ENCODE data around the gene SPAG4. TPM values are rescaled to one million over a fixed set of nuclear protein-coding genes. Genes with fewer than 3 reads are reported as not detected.

Gene SPAG4
- 1 to 10 TPM in 2 of 4 donors, under 1 TPM in 2; 0.44 to 4.8 (median 2.6) TPM for total RNA-seq

GRCh38 chr20:35615667-35616464, at the start of gene SPAG4:
Gene SPAG4 (plus strand): TSS chr20:35615829. CDS start chr20:35616004, 175 bp downstream.
- intact Hi-C loops (cut with DNase I): no loop called here
- Histone ChIP-seq H3K4me3 (peak within 1 kb of the TSS; percentile 45 to 75 (median 58)), H3K27me3 (no peaks in the 10 kb centered on the region), H3K27ac (peak within 1 kb of the TSS; percentile 84 to 94 (median 89)), H3K4me1 (peaks cover 21 to 47% (median 30%) of the 10 kb centered on the region in 3 donors), H3K36me3 (peaks cover 0 to 3% (median 0%) of the 10 kb centered on the region in 3 donors), H3K9me3 (no peaks in the 10 kb centered on the region)
- DNase-seq: peak; percentile 97
- TF ChIP-seq CTCF (IDR thresholded peaks at IDR 0.05) (no peak), POLR2A (IDR thresholded peaks at IDR 0.05) (peak in 2 of 4 donors; percentile 69 to 83)
- 2% methylated on average over 19 of the region's 68 CpGs; no CpG with 5 or more reads in 1 of the 2 donors for WGBS, 2 donors

DNA sequence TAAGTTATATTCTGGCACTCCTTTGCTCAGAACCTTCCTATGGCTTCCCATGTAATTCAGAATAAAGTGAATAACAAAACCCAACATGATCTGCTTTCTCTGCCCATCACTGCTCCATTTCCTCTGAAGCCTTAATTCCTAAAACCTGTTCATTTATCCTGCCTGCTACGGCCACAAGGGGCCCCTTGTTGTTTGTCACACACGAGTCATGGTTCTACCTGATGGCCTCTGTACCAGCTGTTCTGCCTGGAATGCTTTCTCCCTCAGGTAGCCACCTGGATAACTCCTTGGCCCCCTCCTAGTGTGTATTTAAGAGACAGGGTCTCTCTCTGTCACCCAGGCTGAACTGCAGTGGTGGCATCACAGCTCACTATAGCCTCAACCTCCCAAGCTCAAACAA, 47.0 kb upstream of the SPAG4 start:
- Histone ChIP-seq H3K27ac (no peak overlapping the region), H3K9me3 (peaks cover 0 to 13% (median 11%) of the 10 kb centered on the region in 3 donors), H3K4me1 (no peaks in the 10 kb centered on the region), H3K4me3 (no peak overlapping the region), H3K27me3 (no peaks in the 10 kb centered on the region), H3K36me3 (no peaks in the 10 kb centered on the region)
- intact Hi-C loops (cut with DNase I): no loop called here
- 7 to 8% methylated on average over 2 of the region's 2 CpGs for WGBS, 2 donors
- TF ChIP-seq POLR2A (IDR thresholded peaks at IDR 0.05) (no peak), CTCF (IDR thresholded peaks at IDR 0.05) (peak in 2 of 6 experiments; percentile 16 to 45)
- DNase-seq: no peak

DNA sequence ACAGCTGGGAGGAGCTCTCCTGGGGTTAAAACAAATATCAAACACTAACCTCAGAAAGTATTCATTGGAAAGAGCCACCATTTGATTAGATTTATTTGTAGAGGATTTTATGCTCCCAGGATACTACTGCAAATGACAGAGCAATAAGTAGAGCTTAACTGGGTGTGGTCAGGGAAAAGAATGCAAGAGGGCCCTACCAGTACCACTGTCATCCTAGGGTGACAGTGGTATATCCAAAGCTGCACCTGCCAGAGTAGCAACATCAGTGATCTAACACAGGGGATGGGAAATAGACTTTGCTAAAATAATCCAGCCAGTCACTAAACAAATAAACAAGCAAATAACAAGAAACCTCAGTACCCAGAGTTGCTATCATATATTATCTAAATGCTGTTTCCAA, 44.1 kb upstream of the SPAG4 start:
- no peak overlapping the region for H3K4me3 ChIP-seq
- H3K4me1 ChIP-seq: peaks cover 0 to 12% (median 0%) of the 10 kb centered on the region in 3 donors
- no peak for DNase-seq
- no peak overlapping the region for H3K27ac ChIP-seq
- TF ChIP-seq CTCF (IDR thresholded peaks at IDR 0.05): no peak
- TF ChIP-seq POLR2A (IDR thresholded peaks at IDR 0.05): no peak
- no peaks in the 10 kb centered on the region for H3K36me3 ChIP-seq
- peaks cover 0 to 13% (median 11%) of the 10 kb centered on the region in 3 donors for H3K9me3 ChIP-seq
- H3K27me3 ChIP-seq: no peaks in the 10 kb centered on the region
- intact Hi-C loops (cut with DNase I): no loop called here

- Histone ChIP-seq H3K9me3 (peaks cover 0 to 13% (median 11%) of the 10 kb centered on the region in 3 donors), H3K27ac (no peak overlapping the region), H3K27me3 (no peaks in the 10 kb centered on the region), H3K36me3 (no peaks in the 10 kb centered on the region), H3K4me1 (peaks cover 0 to 13% (median 0%) of the 10 kb centered on the region in 3 donors), H3K4me3 (no peak overlapping the region)
- DNase-seq: no peak
- no peak for TF ChIP-seq POLR2A (IDR thresholded peaks at IDR 0.05)
- intact Hi-C loops (cut with DNase I): no loop called here
- WGBS, 2 donors: 85 to 88% methylated on average over 4 of the region's 4 CpGs
These were observed 42.8 kb upstream of the SPAG4 start for GRCh38 chr20:35572838-35573237.

DNA sequence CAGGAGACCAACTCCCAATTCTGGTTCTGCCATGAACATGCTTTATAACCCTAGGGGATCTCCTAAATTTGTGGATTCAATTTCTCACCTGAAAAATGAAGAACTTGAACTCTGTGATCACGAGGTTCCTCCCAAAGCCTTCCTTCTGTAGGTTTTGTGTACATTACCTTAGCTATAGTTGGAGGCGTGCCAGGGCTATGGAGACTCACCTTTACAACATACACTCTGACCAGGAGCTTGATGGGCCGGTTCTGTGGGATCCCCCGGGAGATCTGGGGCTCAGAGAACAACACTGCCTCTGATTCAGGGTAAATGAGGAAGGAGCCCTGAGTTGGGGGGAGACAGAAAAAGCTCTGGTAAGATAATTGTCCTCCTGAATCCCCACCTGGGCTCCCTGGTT, 39.7 kb upstream of the SPAG4 start:
- 25 to 26% methylated on average over 2 to 4 of the region's 4 CpGs for WGBS, 2 donors
- peak overlapping the region in 2 of 4 donors; percentile 34 to 54 for H3K27ac ChIP-seq
- H3K36me3 ChIP-seq: no peaks in the 10 kb centered on the region
- TF ChIP-seq CTCF (IDR thresholded peaks at IDR 0.05) (no peak), POLR2A (IDR thresholded peaks at IDR 0.05) (no peak)
- peaks cover 0 to 13% (median 11%) of the 10 kb centered on the region in 3 donors for H3K9me3 ChIP-seq
- intact Hi-C loops (cut with DNase I): no loop called here
- H3K4me3 ChIP-seq: no peak overlapping the region
- no peaks in the 10 kb centered on the region for H3K27me3 ChIP-seq
- no peak for DNase-seq
- peaks cover 0 to 13% (median 0%) of the 10 kb centered on the region in 3 donors for H3K4me1 ChIP-seq

Measured in esophagus squamous epithelium (tissue), 5 donors.